ENCODE results near the gene TEX29. TPM values are rescaled to one million over a fixed set of nuclear protein-coding genes. Genes with fewer than 3 reads are reported as not detected.

TEX29 gene
- total and polyA plus RNA-seq, 9 of the 15 experiments (the other 6 are each of a cell fraction or from before 2014, with no cell fraction given): 0.11 TPM; not detected in 7

DNA sequence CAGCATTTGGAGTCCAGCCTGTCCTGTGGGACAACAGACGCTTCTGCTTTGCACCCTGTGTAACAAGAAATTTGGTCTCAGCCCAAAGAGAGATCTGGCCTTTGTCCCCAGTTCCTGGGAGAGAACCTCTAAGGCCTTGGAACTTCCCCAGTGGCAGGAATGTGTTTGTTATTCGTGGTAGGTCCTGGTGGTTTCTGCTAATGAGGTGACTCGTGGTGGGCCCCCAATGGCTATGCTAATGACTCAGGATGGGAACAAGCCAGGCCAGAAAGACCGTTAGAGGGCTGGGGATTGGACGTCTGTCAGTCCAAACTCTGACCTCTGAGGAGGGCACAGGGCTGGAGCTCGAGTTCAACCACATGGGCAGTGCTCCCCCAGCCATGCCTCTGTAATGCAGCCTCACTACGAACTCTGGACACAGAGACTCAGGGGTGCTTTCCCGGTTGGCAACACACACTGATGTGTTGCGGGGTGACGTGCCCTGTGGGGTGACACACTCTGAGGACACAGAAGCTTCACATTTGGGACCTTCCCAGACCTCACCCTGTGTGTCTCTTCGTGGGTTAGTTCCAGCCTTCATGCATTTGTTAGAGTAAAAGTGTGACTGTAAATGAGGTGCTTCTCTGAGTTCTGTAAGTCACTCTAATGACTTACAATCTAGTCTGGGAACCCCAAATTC lies 38.9 kb downstream of the TEX29 start (continued):
- TF ChIP-seq ZNF561 (CRISPR knock-in tag; conservative IDR thresholded peaks at IDR 0.05) (no peak), ZFP30 (CRISPR knock-in tag; IDR thresholded peaks at IDR 0.05; ENCODE audit: borderline replicate concordance) (no peak), NEUROD1 (IDR thresholded peaks at IDR 0.05; ENCODE audit: borderline replicate concordance, low read depth, low read length, partially characterized antibody) (no peak), SMAD1 (IDR thresholded peaks at IDR 0.05; ENCODE audit: low read depth, low read length, partially characterized antibody) (no peak), SP2 (IDR thresholded peaks at IDR 0.05; ENCODE audit: extremely low read depth, low read depth, low read length, poor library complexity, severe bottlenecking) (no peak), ZNF584 (CRISPR knock-in tag; IDR thresholded peaks at IDR 0.05; ENCODE audit: low read depth) (no peak), RBM17 (IDR thresholded peaks at IDR 0.05; ENCODE audit: borderline replicate concordance, low read depth, low read length) (no peak), MAZ (CRISPR knock-in tag; conservative IDR thresholded peaks at IDR 0.05 in 1 of 2, IDR thresholded peaks at IDR 0.05 in 1 of 2) (no peak)
- TF ChIP-seq, protein P1, sequence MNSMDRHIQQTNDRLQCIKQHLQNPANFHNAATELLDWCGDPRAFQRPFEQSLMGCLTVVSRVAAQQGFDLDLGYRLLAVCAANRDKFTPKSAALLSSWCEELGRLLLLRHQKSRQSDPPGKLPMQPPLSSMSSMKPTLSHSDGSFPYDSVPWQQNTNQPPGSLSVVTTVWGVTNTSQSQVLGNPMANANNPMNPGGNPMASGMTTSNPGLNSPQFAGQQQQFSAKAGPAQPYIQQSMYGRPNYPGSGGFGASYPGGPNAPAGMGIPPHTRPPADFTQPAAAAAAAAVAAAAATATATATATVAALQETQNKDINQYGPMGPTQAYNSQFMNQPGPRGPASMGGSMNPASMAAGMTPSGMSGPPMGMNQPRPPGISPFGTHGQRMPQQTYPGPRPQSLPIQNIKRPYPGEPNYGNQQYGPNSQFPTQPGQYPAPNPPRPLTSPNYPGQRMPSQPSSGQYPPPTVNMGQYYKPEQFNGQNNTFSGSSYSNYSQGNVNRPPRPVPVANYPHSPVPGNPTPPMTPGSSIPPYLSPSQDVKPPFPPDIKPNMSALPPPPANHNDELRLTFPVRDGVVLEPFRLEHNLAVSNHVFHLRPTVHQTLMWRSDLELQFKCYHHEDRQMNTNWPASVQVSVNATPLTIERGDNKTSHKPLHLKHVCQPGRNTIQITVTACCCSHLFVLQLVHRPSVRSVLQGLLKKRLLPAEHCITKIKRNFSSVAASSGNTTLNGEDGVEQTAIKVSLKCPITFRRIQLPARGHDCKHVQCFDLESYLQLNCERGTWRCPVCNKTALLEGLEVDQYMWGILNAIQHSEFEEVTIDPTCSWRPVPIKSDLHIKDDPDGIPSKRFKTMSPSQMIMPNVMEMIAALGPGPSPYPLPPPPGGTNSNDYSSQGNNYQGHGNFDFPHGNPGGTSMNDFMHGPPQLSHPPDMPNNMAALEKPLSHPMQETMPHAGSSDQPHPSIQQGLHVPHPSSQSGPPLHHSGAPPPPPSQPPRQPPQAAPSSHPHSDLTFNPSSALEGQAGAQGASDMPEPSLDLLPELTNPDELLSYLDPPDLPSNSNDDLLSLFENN (IDR thresholded peaks at IDR 0.05; ENCODE audit: low read depth in 2 of 2, low read length in 2 of 2): no peak
- TF ChIP-seq, protein P2, sequence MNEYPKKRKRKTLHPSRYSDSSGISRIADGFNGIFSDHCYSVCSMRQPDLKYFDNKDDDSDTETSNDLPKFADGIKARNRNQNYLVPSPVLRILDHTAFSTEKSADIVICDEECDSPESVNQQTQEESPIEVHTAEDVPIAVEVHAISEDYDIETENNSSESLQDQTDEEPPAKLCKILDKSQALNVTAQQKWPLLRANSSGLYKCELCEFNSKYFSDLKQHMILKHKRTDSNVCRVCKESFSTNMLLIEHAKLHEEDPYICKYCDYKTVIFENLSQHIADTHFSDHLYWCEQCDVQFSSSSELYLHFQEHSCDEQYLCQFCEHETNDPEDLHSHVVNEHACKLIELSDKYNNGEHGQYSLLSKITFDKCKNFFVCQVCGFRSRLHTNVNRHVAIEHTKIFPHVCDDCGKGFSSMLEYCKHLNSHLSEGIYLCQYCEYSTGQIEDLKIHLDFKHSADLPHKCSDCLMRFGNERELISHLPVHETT (CRISPR knock-in tag; conservative IDR thresholded peaks at IDR 0.05 in 1 of 2, IDR thresholded peaks at IDR 0.05 in 1 of 2): no peak

Data from K562 (cell line).